Measurements from ENCODE around the gene HAGHL.
"Not testable (repeated sequence)": the region's sequence is repeated elsewhere in the genome, so short reads cannot be mapped to it uniquely, and the experiment has no call there.

HAGHL gene

GRCh38 chr16:735982-736453, 9.1 kb downstream of the HAGHL start:
- DNase-seq: no peak

GRCh38 chr16:736936-737481, 10.1 kb downstream of the HAGHL start:
- DNase-seq: no peak

- DNase-seq: no peak
Measured at GRCh38 chr16:739560-740458, 12.9 kb downstream of the HAGHL start.

GRCh38 chr16:740459-740763, 13.5 kb downstream of the HAGHL start:
- DNase-seq: no peak

GRCh38 chr16:740764-741505, 14.0 kb downstream of the HAGHL start, which contains the start of gene CIAO3:
TSS of gene CIAO3 (minus strand) at chr16:740997. CDS start at chr16:740985, 12 bp downstream.
- DNase-seq: peak; percentile 57

- no peak for DNase-seq
Measured at GRCh38 chr16:741986-742629, 15.2 kb downstream of the HAGHL start.

- not testable (repeated sequence) for DNase-seq
Measured at GRCh38 chr16:742894-743293, 16.0 kb downstream of the HAGHL start.

GRCh38 chr16:743794-744500, 17.0 kb downstream of the HAGHL start:
- no peak for DNase-seq

- no peak for DNase-seq
Measured at GRCh38 chr16:745739-746138, 18.8 kb downstream of the HAGHL start.

- DNase-seq: no peak
Measured at GRCh38 chr16:746637-747036, 19.7 kb downstream of the HAGHL start.

- no peak for DNase-seq
Measured at GRCh38 chr16:747978-748746, 21.3 kb downstream of the HAGHL start.

- no peak for DNase-seq
Measured at GRCh38 chr16:749010-749409, 22.1 kb downstream of the HAGHL start.

- no peak for DNase-seq
Measured at GRCh38 chr16:750485-750884, 23.6 kb downstream of the HAGHL start.

GRCh38 chr16:751152-752006, 24.5 kb downstream of the HAGHL start:
- DNase-seq: no peak

- no peak for DNase-seq
Measured at GRCh38 chr16:752007-752312, 25.1 kb downstream of the HAGHL start.

- DNase-seq: not testable (repeated sequence)
Measured at GRCh38 chr16:754121-754607, 27.3 kb downstream of the HAGHL start.

GRCh38 chr16:754656-755055, 27.8 kb downstream of the HAGHL start:
- DNase-seq: no peak

- DNase-seq: no peak
Measured at GRCh38 chr16:756428-756827, 29.5 kb downstream of the HAGHL start.

GRCh38 chr16:759110-759910, 32.4 kb downstream of the HAGHL start:
- DNase-seq: no peak

GRCh38 chr16:760065-760464, 33.2 kb downstream of the HAGHL start:
- no peak for DNase-seq
